Spleen (tissue), 11 donors: ENCODE measurements around the gene KCNQ1. TPM values are rescaled to one million over a fixed set of nuclear protein-coding genes. Genes with fewer than 3 reads are reported as not detected.

Experiments
- DNase-seq: peaks from one replicate; pipeline ENCODE4 v3.0.0-alpha.2; 2020
- H3K27ac ChIP-seq, 8 donors: fragments of 200-600 bp; sonication (generic) in 7 of 8; 1 replicate in 4 of 8; 2 replicates in 4 of 8; pipeline versions ENCODE4 v1.5.0 to v1.8.0; 2016 to 2021; ENCODE audit warnings: inconsistent platforms in 4 of 8, mild to moderate bottlenecking in 4 of 8, moderate library complexity in 1 of 8
- H3K27me3 ChIP-seq, 7 donors: fragments of 200-600 bp; sonication (generic) in 6 of 7; replicated peaks in 1 of 7; 1 replicate in 4 of 7; 2 replicates in 3 of 7; pipeline versions ENCODE4 v1.5.0 to v1.8.0; 2016 to 2021; ENCODE audit warnings: inconsistent platforms in 3 of 7, mild to moderate bottlenecking in 1 of 7
- H3K36me3 ChIP-seq, 6 donors: fragments of 200-600 bp; sonication (generic) in 5 of 6; 1 replicate in 4 of 6; 2 replicates in 2 of 6; pipeline versions ENCODE4 v1.5.0 to v1.8.0; 2016 to 2021; ENCODE audit warnings: inconsistent platforms in 2 of 6
- H3K4me1 ChIP-seq, 6 donors: fragments of 200-600 bp; sonication (generic) in 5 of 6; 1 replicate in 3 of 6; 2 replicates in 3 of 6; pipeline versions ENCODE4 v1.5.0 to v1.8.0; 2016 to 2021; ENCODE audit warnings: inconsistent platforms in 3 of 6
- H3K4me3 ChIP-seq, 8 donors: fragments of 200-600 bp; sonication (generic) in 7 of 8; 1 replicate in 4 of 8; 2 replicates in 4 of 8; pipeline versions ENCODE4 v1.5.0 to v1.8.0; 2016 to 2021; ENCODE audit warnings: inconsistent platforms in 4 of 8, mild to moderate bottlenecking in 4 of 8, moderate library complexity in 2 of 8
- H3K9me3 ChIP-seq, 8 donors: fragments of 200-600 bp; sonication (generic) in 7 of 8; 1 replicate in 4 of 8; 2 replicates in 4 of 8; pipeline versions ENCODE4 v1.5.0 to v1.8.0; 2016 to 2021; ENCODE audit warnings: inconsistent platforms in 4 of 8
- POLR2A ChIP-seq, 3 donors: fragments of 450-650 bp; IDR thresholded peaks; one replicate each; pipeline ENCODE4 v1.5.1; 2017; ENCODE audit warnings: antibody characterized with exemption in 3 of 3, mild to moderate bottlenecking in 1 of 3
- POLR2AphosphoS5 ChIP-seq, 3 donors: sonication (generic); formaldehyde crosslinking; IDR thresholded peaks; one replicate each; pipeline ENCODE4 v1.5.1; 2017; ENCODE audit warnings: antibody characterized with exemption in 3 of 3
- WGBS, 5 donors: extraction: QIAGEN DNeasy Blood & Tissue Kit in 3 of 5; methylation state at CpG; one replicate each; pipeline versions ENCODE4 v1.1.5 to v1.1.7; 2013 to 2018; 5-methylcytosine and 5-hydroxymethylcytosine counted together
- intact Hi-C: fragments of 100-400 bp; cut with DNase I; formaldehyde crosslinking; loops from one replicate; pipeline ENCODE4 v1.15.0; 2023; ENCODE audit warnings: low total_unique reads
- polyA plus RNA-seq, 3 donors: library from polyadenylated mRNA; stranded (reverse); fragments of 200-250 nt; gene quantifications; one replicate each; pipeline ENCODE4 v1.2.1, GENCODE V29; 2013
- total RNA-seq, 7 donors: library from RNA; depleted of rRNA in 3 of 7; stranded (reverse); fragments of >200 nt in 3 of 7; fragmentation: NEBNext Ultra II Directional in 4 of 7; extraction: Animal tissue kit (Norgen Biotek cat#: 25700) in 4 of 7; gene quantifications; one replicate each; pipeline versions ENCODE4 v1.1.0 to v1.2.1, GENCODE V29; 2016 to 2021
- TF ChIP-seq, protein P1 (sequence below), 11 experiments: fragments of 200-600 bp in 7 of 11; fragments of 450-650 bp in 4 of 11; sonication (generic) in 4 of 11; IDR thresholded peaks in 8 of 11; conservative IDR thresholded peaks in 3 of 11; 1 replicate in 7 of 11; 2 replicates in 4 of 11; pipeline versions ENCODE4 v1.4.0 to v1.8.0; 2016 to 2021; ENCODE audit warnings: antibody characterized with exemption in 11 of 11, inconsistent platforms in 4 of 11, mild to moderate bottlenecking in 1 of 11
- donor health status: healthy with polysubstance abuse.
- donor health status: DM: no; HTN: no; CAD: no; lungs with moderate emphysema.
- donor health status: DM: no; HTN: no; CAD: no.
- donor health status: Bipolar disorder and iron deficiency.
- donor health status: healthy.
- donor health status: DM: no; HTN: no; CAD: no.
- donor health status: DM: yes; HTN: yes; CAD: no.

KCNQ1 gene
- total and polyA plus RNA-seq, 10 donors: 3.3 to 21.6 (median 13.5) TPM

DNA sequence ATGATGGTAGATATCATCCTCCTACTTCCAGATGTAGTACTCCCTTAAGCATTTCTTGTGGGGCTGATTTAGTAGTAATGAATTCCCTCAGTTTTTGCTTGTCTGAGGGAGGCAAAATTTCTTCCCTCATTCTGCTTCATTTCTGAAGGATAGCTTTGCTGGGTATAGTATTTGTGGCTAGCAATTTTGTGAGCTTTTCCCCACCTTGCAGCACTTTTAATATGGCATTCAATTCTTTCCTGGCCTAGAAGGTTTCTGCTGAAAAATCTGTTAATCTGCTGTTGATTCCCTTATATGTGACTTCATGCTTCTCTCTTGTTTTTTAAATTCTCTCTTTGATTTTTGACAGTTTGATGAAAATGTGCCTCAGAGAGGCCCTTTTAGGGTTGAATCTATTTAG is 204.6 kb downstream of the KCNQ1 start:
- Histone ChIP-seq H3K9me3 (peaks cover 15 to 97% (median 74%) of the 10 kb centered on the region in 8 donors), H3K4me1 (no peaks in the 10 kb centered on the region), H3K4me3 (no peak overlapping the region), H3K27me3 (no peaks in the 10 kb centered on the region), H3K27ac (no peak overlapping the region), H3K36me3 (peaks cover 0 to 15% (median 0%) of the 10 kb centered on the region in 6 donors)
- no peak for TF ChIP-seq POLR2AphosphoS5 (IDR thresholded peaks at IDR 0.05)
- no peak for TF ChIP-seq POLR2A (IDR thresholded peaks at IDR 0.05)
- TF ChIP-seq, protein P1, sequence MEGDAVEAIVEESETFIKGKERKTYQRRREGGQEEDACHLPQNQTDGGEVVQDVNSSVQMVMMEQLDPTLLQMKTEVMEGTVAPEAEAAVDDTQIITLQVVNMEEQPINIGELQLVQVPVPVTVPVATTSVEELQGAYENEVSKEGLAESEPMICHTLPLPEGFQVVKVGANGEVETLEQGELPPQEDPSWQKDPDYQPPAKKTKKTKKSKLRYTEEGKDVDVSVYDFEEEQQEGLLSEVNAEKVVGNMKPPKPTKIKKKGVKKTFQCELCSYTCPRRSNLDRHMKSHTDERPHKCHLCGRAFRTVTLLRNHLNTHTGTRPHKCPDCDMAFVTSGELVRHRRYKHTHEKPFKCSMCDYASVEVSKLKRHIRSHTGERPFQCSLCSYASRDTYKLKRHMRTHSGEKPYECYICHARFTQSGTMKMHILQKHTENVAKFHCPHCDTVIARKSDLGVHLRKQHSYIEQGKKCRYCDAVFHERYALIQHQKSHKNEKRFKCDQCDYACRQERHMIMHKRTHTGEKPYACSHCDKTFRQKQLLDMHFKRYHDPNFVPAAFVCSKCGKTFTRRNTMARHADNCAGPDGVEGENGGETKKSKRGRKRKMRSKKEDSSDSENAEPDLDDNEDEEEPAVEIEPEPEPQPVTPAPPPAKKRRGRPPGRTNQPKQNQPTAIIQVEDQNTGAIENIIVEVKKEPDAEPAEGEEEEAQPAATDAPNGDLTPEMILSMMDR (IDR thresholded peaks at IDR 0.05 in 8 of 11, conservative IDR thresholded peaks at IDR 0.05 in 3 of 11): no peak
- intact Hi-C loops: no loop called here
- DNase-seq: no peak

DNA sequence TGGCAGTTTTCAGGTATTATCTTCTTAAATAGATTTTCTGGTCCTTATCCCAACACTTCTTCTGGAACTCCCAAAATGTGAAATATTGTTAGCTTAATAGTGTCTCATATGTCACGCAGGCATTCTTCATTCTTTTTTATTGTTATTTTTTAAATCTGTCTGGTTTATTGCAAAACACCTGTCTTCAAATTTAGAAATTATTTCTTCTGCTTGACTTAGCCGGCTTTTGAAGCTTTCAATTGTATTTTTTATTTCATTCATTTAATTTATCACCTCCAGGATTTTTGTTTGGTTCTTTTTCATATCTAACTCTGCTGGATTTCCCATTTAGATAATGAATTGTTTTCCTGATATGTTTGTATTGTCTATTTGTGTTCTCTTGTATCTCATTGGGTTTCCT is 205.0 kb downstream of the KCNQ1 start:
- Histone ChIP-seq H3K4me1 (no peaks in the 10 kb centered on the region), H3K4me3 (no peak overlapping the region), H3K27me3 (no peaks in the 10 kb centered on the region), H3K9me3 (peaks cover 15 to 96% (median 70%) of the 10 kb centered on the region in 8 donors), H3K36me3 (peaks cover 0 to 15% (median 0%) of the 10 kb centered on the region in 6 donors), H3K27ac (no peak overlapping the region)
- no peak for TF ChIP-seq POLR2AphosphoS5 (IDR thresholded peaks at IDR 0.05)
- no peak for TF ChIP-seq POLR2A (IDR thresholded peaks at IDR 0.05)
- TF ChIP-seq, protein P1 (IDR thresholded peaks at IDR 0.05 in 8 of 11, conservative IDR thresholded peaks at IDR 0.05 in 3 of 11): no peak
- DNase-seq: no peak
- intact Hi-C loops: no loop called here
- WGBS, 5 donors: 94 to 99% (median 97%) methylated on average over 2 of the region's 2 CpGs

DNA sequence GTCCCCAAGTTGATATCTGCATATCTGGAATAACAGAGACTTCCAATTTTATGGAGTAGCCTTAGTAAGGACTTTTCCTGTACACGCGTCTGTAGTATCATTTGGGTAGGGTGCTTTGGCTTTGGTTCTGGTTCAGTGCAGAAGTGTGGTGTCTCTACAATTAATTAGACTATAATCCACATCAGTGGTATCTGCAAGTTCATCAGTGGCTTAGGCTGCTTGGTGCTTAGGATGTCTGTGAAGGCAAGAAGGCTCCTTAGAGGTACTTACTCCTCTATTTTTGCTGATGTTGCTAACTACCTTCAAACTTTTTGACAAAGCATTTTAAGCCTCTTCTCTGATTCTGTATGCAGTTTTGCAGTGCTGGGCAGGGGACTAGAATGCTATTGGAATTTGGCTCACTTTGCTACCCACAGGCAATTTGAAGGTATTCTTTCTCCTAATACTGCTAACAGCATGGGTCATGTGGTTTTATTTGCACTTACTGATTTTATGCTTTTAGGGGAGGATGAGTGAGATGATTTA is 205.6 kb downstream of the KCNQ1 start:
- no peak overlapping the region for H3K27ac ChIP-seq
- 94 to 100% (median 97%) methylated on average over 2 of the region's 2 CpGs for WGBS, 5 donors
- H3K9me3 ChIP-seq: peaks cover 15 to 96% (median 64%) of the 10 kb centered on the region in 8 donors
- DNase-seq: no peak
- no peaks in the 10 kb centered on the region for H3K27me3 ChIP-seq
- H3K4me1 ChIP-seq: no peaks in the 10 kb centered on the region
- no peak overlapping the region for H3K4me3 ChIP-seq
- TF ChIP-seq, protein P1 (IDR thresholded peaks at IDR 0.05 in 8 of 11, conservative IDR thresholded peaks at IDR 0.05 in 3 of 11): no peak
- TF ChIP-seq POLR2AphosphoS5 (IDR thresholded peaks at IDR 0.05): no peak
- TF ChIP-seq POLR2A (IDR thresholded peaks at IDR 0.05): no peak
- intact Hi-C loops: no loop called here
- peaks cover 0 to 13% (median 0%) of the 10 kb centered on the region in 6 donors for H3K36me3 ChIP-seq

DNA sequence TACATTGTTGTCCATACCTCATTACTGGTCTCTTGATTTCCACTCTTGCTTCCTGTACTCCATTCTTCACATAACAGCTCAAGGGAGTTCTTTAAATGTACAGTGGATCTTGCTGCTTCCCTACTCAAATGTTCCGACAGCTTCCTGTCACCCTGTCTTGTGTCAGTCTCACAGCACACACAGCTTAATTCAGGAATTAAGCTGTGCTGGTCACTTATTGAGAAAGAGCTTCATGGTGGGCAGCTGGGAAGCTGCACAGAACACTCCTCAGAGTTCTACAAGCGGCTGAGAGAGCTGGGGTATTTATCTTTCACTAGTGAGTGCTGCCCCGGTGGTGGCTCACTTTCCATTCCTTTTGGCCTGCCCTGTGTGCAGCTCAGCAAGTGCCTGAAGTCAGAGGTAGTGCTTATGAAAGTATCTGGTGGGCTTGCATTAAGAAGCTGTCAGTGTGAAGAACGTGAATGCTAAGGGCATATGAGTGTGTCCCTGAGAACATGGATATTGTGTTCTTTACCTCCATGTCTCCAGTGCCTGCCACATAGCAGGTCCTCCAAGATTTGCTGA is 206.3 kb downstream of the KCNQ1 start:
- no peak for DNase-seq

More for the DNA sequence above, 206.3 kb downstream of the KCNQ1 start:
- Histone ChIP-seq H3K4me3 (no peak overlapping the region), H3K4me1 (no peaks in the 10 kb centered on the region), H3K27ac (no peak overlapping the region), H3K9me3 (peaks cover 15 to 88% (median 57%) of the 10 kb centered on the region in 8 donors), H3K36me3 (peaks cover 0 to 11% (median 0%) of the 10 kb centered on the region in 6 donors), H3K27me3 (no peaks in the 10 kb centered on the region)
- intact Hi-C loops: no loop called here
- TF ChIP-seq POLR2AphosphoS5 (IDR thresholded peaks at IDR 0.05) (no peak), POLR2A (IDR thresholded peaks at IDR 0.05) (no peak)
- TF ChIP-seq, protein P1 (IDR thresholded peaks at IDR 0.05 in 8 of 11, conservative IDR thresholded peaks at IDR 0.05 in 3 of 11): no peak
- 89 to 99% (median 92%) methylated on average over 4 of the region's 4 CpGs for WGBS, 5 donors
